ENCODE data around the gene SYMPK.

The SYMPK gene

GRCh38 chr19:45824531-45825262, 38.2 kb downstream of the SYMPK start:
- no peak for DNase-seq

GRCh38 chr19:45824041-45824471, 38.9 kb downstream of the SYMPK start:
- no peak for DNase-seq

GRCh38 chr19:45823182-45823581, 39.8 kb downstream of the SYMPK start:
- no peak for DNase-seq

- DNase-seq: no peak
Measured at GRCh38 chr19:45822716-45823115, 40.2 kb downstream of the SYMPK start.

- no peak for DNase-seq
Measured at GRCh38 chr19:45821570-45821969, 41.4 kb downstream of the SYMPK start.

GRCh38 chr19:45821103-45821521, 41.8 kb downstream of the SYMPK start:
- DNase-seq: no peak

- DNase-seq: no peak
Measured at GRCh38 chr19:45820413-45821102, 42.4 kb downstream of the SYMPK start.

GRCh38 chr19:45819769-45820168, 43.2 kb downstream of the SYMPK start:
- DNase-seq: no peak

GRCh38 chr19:45817725-45818301, 45.1 kb downstream of the SYMPK start:
- no peak for DNase-seq

- peak; percentile 92 for DNase-seq
Measured at GRCh38 chr19:45817010-45817724, 45.8 kb downstream of the SYMPK start.

- DNase-seq: no peak
Measured at GRCh38 chr19:45816236-45817009, 46.5 kb downstream of the SYMPK start.

GRCh38 chr19:45815481-45816216, 47.3 kb downstream of the SYMPK start:
- no peak for DNase-seq

GRCh38 chr19:45814851-45815480, 48.0 kb downstream of the SYMPK start, which contains the start of gene RSPH6A:
RSPH6A (minus strand) TSS chr19:45815308; CDS start chr19:45815176, 132 bp downstream.
- no peak for DNase-seq

GRCh38 chr19:45814166-45814780, 48.7 kb downstream of the SYMPK start:
- no peak for DNase-seq

- no peak for DNase-seq
Measured at GRCh38 chr19:45812297-45812696, 50.6 kb downstream of the SYMPK start.

GRCh38 chr19:45809643-45810159, 53.2 kb downstream of the SYMPK start:
- DNase-seq: peak; percentile 20

- no peak for DNase-seq
Measured at GRCh38 chr19:45805719-45806118, 57.2 kb downstream of the SYMPK start.

GRCh38 chr19:45804959-45805230, 58.1 kb downstream of the SYMPK start:
- DNase-seq: no peak

- no peak for DNase-seq
Measured at GRCh38 chr19:45804140-45804958, 58.6 kb downstream of the SYMPK start.

Data from inflammatory macrophage treated with lipopolysaccharide for 4 hours (primary cell).